CD4-positive, alpha-beta T cell treated with Interleukin-17A for 4 hours (primary cell): ENCODE data around the gene SOST.
"Not testable (repeated sequence)": the region's sequence is repeated elsewhere in the genome, so short reads cannot be mapped to it uniquely, and the experiment has no call there.

ENCODE experiments used
- DNase-seq: peaks from one replicate; pipeline ENCODE4 v3.0.0-alpha.2; 2020; ENCODE audit warnings: mixed read lengths

Gene SOST

DNA sequence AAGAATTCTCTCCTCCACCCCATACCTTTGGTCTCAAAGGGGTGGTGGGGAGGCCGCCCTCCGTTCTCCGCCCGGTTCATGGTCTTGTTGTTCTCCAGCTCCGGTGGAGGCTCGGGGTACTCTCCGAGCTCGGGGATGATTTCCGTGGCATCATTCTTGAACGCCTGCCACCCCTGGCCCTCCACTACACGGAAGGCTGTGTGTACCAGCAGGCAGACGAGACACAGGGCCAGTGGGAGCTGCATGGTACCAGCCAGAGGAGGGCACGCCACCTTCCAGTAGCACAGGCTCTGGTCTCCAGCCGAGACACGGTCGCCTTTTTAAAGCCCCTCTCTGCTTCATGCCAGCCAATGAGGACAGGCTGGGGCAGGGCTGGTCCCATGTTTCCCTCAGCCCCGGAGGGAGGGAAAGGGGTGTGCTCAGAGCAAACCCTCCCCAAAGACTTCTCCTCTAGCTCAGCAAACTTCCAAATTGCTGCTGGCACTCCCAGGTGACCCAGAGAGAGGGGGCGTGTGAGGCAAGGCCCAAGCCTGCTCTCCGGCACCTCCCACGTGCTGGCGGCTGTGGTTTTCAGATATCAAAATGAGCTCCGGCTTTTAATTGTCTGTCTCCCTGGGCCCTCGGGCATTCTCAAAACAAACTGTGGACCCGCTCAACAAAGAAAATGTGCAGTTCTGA lies at the start of gene SOST:
SOST (minus strand) TSS at position 295 of the 678 bp plus-strand sequence; CDS start at position 245, 50 bp downstream.
- no peak for DNase-seq

DNA sequence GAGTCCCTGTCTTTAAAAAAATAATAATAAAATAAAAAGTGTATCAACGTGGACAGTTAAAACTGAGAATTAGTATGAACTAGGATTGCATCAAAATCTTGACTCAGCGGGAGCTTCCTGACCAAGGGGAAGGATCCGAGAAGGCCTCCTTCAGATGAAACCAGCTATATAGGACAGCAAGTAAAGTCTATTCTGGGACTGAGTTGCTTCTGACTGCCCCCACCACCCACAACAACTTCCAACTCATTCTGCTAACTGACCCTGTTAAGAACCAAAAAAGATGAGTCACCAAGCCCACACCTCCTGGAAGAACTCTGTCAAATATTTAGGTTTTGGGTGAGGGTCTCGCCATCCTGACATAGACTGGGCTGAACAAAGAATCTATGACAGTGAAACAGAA lies 49.5 kb upstream of the SOST start:
- no peak for DNase-seq

GRCh38 chr17:43805117-43805516 lies 46.5 kb upstream of the SOST start:
- DNase-seq: no peak

DNA sequence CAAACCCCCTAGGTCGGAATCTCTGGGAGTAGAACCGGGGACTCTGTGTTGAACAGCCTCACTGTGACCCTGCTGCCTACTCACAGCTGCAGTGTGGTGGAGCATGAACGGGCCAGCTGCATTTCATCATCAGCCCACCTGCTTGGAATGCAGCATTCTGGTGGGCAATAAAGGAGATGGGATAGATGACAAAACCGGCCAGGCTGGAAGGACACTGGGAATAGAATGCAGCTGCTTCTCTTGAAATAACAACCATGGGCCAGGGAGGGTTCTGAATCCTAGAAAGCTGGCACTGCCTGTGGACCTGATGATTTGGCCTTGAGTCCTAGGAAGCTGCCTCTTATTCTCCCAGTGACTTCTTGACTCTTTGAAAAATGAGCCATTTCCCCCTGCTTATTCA lies 45.2 kb upstream of the SOST start:
- DNase-seq: no peak

- no peak for DNase-seq
These were observed 43.3 kb upstream of the SOST start for GRCh38 chr17:43801844-43802243.

GRCh38 chr17:43800736-43801135 lies 42.1 kb upstream of the SOST start:
- no peak for DNase-seq

DNA sequence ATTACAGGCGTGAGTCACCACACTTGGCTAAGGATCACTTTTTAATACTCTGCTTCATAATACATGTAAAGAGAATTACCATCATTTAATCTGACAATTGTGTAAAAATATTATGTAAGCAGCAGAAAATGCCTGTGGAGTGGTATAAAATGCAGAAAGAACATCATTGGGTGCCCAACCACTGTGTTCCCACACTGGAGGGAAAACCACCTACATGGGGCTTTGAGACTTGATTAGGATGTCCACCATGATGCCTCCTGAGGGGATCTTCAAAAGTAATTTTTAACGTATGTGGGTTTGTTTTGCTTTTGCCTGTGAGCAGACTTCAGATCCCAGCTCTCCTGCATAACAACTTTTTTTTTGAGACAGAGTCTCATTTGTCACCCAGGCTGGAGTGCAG lies 40.5 kb upstream of the SOST start:
- DNase-seq: no peak

- not testable (repeated sequence) for DNase-seq
These were observed 39.4 kb upstream of the SOST start for GRCh38 chr17:43798024-43798423.

DNA sequence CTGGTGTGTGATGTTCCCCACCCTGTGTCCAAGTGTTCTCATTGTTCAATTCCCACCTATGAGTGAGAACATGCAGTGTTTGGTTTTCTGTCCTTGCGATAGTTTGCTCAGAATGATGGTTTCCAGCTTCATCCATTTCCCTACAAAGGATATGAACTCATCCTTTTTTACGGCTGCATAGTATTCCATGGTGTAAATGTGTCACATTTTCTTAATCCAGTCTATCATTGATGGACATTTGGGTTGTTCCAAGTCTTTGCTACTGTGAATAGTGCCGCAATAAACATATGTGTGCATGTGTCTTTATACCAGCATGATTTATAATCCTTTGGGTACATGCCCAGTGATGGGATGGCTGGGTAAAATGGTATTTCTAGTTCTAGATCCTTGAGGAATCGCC lies 34.1 kb upstream of the SOST start:
- DNase-seq: not testable (repeated sequence)

DNA sequence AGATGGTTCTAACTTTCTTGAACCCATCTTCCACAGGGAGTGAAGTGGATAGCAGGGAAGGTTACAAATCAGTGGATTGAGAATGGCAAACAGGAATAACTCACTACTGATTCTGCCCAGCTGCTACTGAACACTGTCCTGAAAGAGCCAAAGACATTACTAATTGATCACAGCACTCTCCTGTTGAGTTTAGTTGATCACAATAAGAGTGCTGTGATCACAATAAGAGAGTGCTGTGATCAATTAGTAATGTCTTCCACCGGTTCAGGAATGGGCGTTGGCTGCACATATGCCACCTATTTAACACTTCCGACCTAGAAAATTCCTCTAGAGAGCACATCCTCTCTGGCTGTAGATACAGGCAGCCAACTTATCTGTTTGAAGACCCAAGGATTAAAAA lies 33.0 kb upstream of the SOST start:
- DNase-seq: no peak

DNA sequence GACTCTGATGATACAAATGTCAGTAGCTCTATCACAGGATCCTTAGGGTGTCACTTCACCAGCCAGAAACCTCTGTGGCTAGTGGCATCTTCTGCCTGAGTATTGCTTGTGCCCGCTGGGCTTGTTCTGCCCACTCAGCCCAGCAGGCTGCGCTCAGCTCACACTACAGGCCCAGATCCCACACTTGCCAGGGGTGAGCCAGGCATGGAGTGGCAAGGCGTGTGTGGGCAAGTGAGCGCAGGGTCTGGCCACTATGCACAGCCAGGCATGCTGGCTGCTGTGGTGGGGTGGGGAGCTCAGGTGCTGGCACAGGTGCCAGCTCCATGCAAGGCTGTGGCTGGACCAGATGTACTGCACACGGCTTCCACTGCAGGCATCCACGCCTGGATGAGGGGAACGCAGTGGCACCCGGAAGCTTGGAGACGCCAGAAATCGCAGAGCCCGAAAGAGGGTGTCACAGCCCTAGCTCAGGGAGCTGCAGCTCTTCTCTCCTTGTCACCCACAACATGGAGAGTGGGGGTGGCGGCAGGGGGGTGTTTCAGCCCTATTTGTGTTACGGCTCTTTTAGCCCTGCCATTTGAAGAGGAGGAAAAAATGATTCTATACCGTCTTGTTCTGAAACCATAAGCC lies 31.8 kb upstream of the SOST start:
- no peak for DNase-seq

GRCh38 chr17:43789482-43789881 lies 30.9 kb upstream of the SOST start:
- no peak for DNase-seq

GRCh38 chr17:43788540-43788939 lies 29.9 kb upstream of the SOST start:
- DNase-seq: no peak

DNA sequence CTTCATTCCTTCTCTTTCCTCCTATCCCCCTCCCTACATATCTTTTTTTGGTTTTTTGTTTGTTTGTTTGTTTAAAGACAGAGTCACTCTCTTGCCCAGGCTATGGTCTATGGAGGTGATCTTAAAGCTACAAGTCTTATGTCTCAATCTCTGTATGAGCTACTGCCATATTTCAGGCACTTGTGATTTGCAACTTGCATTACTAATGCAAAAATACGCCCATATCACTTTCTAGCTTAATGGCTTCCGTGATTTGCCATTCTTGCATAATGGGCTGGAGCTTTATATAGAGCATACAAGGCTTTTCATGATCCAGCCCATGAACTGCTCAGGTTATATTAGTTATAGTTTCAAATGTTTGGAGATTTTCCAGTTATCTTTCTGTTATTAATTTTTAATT lies 29.1 kb upstream of the SOST start:
- no peak for DNase-seq

- no peak for DNase-seq
These were observed 26.1 kb upstream of the SOST start for GRCh38 chr17:43784628-43785101.

- DNase-seq: no peak
These were observed 25.5 kb upstream of the SOST start for GRCh38 chr17:43784068-43784467.

DNA sequence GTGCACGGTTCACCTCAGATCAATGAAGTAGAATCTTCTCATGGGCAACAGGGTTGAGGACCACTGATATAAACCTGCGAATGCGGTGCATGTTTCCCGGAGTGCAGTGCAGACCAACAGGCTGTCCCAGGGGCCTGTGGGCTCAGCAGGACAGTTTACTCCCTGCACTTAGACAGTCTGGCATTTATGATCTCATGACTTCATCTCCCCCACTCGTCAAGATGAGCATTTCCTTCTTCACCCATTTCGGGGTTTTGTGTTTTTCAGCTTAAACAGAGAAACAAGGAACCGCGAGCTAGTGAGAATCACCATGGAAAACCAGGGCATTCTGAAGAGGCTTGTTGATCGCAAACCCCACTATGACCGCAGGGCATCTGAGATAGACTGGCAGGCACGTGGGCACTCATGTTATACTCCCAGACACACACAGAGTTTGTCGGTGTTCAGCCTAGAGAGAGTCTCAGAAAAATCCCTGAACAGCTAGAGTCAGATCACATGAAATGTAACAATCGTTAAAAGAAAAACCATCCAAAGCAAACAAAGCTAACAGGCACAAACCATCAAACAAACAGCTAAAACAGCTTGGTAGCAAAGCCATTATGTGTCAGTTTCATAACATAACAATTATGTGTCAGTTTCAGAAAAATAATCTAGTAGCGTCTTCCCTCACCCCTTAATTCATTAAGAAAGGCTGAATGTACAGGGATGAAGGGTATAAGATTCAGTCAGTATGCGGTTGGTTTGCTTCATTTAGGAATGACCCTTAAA lies 24.5 kb upstream of the SOST start:
- DNase-seq: no peak

GRCh38 chr17:43780135-43780534 lies 21.5 kb upstream of the SOST start, which contains the start of gene CFAP97D1:
CFAP97D1 (plus strand) TSS chr17:43780435; CDS start chr17:43780463, 28 bp downstream.
- no peak for DNase-seq

- no peak for DNase-seq
These were observed 20.8 kb upstream of the SOST start for GRCh38 chr17:43779145-43780125.

DNA sequence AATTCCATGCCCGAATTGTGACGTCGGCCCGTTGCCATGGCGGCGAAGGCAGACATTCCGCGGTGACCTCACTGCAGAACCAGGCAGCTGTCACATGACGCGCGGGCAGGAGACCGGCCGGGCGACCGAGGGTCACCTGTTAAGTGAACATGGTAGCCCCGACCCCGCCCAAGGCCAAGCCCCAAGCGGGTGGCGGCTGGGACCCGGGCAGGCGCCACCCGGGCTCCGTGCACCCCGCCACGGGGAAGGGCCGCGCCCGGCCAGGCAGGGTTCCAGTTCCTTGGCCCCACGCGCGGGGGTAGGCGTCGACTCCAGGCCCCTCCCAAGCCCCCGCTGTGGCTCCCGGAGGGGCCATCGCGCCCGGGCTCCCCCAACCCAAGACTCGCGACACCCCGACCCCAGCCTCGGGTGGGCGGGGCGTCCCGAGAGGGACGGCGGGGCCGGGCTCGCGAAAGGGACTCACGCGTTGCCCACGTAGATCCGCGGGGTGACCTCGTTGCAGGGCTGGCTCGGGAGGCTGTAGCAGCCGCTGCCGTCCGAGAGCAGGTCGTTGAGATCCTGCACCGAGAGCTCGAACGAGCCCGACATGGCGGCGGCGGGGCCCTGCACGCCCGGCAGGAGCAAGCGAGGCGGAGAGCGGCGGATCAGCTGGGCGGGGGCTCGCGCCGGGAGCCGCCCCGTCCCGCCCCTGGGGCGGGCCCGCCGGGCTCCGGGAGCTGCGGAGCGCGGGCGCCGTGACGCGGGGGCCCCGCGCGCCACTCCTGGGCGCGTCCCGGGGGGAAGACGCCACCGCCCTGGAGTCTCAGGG lies 19.9 kb upstream of the SOST start, which contains the start of gene DUSP3:
DUSP3 (minus strand) TSS at position 641 of the 808 bp plus-strand sequence; CDS start at position 588, 53 bp downstream.
- peak; percentile 80 for DNase-seq
